BJ (cell line): ENCODE results near the gene PPP3CA. TPM values are rescaled to one million over a fixed set of nuclear protein-coding genes. Genes with fewer than 3 reads are reported as not detected.

Experiments used
- CTCF ChIA-PET: fragments of 350-600 bp; formaldehyde crosslinking; extraction: SDS; loops from one replicate; lab custom pipeline; 2021; ENCODE audit warnings: antibody characterized with exemption, inconsistent platforms; lab: Yijun Ruan, JAX
- POLR2A ChIA-PET: fragments of 300-600 bp; sonication (Branson Sonifier 250); formaldehyde crosslinking; extraction: SDS; loops from one replicate; lab custom pipeline; 2021; ENCODE audit warnings: antibody characterized with exemption; lab: Charles Lee
- DNase-seq: peaks from one replicate; pipeline ENCODE4 v3.0.0-alpha.2; 2011; ENCODE audit warnings: low read depth
- H3K27me3 ChIP-seq: 2 replicates; pipeline ENCODE4 v1.6.0; 2011; ENCODE audit warnings: low read length; ENCODE audit not compliant: control insufficient read depth, insufficient read depth
- H3K36me3 ChIP-seq: 2 replicates; pipeline ENCODE4 v1.5.1; 2011; ENCODE audit warnings: low read length; ENCODE audit not compliant: control insufficient read depth, insufficient read depth
- H3K4me3 ChIP-seq: 2 replicates; pipeline ENCODE4 v1.5.1; 2011; ENCODE audit warnings: low read depth, mild to moderate bottlenecking, control low read depth, low read length
- CTCF ChIP-seq: IDR thresholded peaks from 2 replicates; pipeline ENCODE4 v1.5.1; 2011; ENCODE audit warnings: low read depth, mild to moderate bottlenecking, control low read depth, inconsistent platforms, low read length, moderate library complexity; ENCODE audit not compliant: insufficient read depth
- polyA plus RNA-seq: library from polyadenylated mRNA; depleted of rRNA; stranded (reverse); fragments of >200 nt; gene quantifications from 2 replicates; pipeline ENCODE4 v1.2.3, GENCODE V29; 2011

PPP3CA gene
- polyA plus RNA-seq, 1 experiment = 10.6 TPM

- Histone ChIP-seq H3K27me3 (no peaks in the 10 kb centered on the region), H3K4me3 (no peak overlapping the region), H3K36me3 (no peaks in the 10 kb centered on the region; the same call in 1 of the 2 replicates)
- CTCF ChIA-PET = no interaction called here
- POLR2A ChIA-PET = no interaction called here
- DNase-seq = no peak
- no peak for TF ChIP-seq CTCF
These were observed 168.6 kb downstream of the PPP3CA start for GRCh38 chr4:101178731-101179130.

GRCh38 chr4:101177154-101177553 is 170.2 kb downstream of the PPP3CA start:
- ChIA-PET POLR2A (no interaction called here), CTCF (no interaction called here)
- H3K4me3 ChIP-seq = no peak overlapping the region
- no peak for DNase-seq
- TF ChIP-seq CTCF = no peak
- H3K36me3 ChIP-seq = no peaks in the 10 kb centered on the region
- H3K27me3 ChIP-seq = no peaks in the 10 kb centered on the region

- ChIA-PET POLR2A (no interaction called here), CTCF (no interaction called here)
- Histone ChIP-seq H3K36me3 (no peaks in the 10 kb centered on the region), H3K4me3 (no peak overlapping the region), H3K27me3 (no peaks in the 10 kb centered on the region)
- no peak for TF ChIP-seq CTCF
- no peak for DNase-seq
These were observed 171.2 kb downstream of the PPP3CA start for GRCh38 chr4:101175896-101176676.

- ChIA-PET POLR2A (no interaction called here), CTCF (no interaction called here)
- H3K4me3 ChIP-seq = no peak overlapping the region
- no peak for DNase-seq
- no peak for TF ChIP-seq CTCF
- no peaks in the 10 kb centered on the region for H3K27me3 ChIP-seq
- no peaks in the 10 kb centered on the region for H3K36me3 ChIP-seq
These were observed 172.5 kb downstream of the PPP3CA start for GRCh38 chr4:101174679-101175345.

- DNase-seq = no peak
- POLR2A ChIA-PET = interaction anchor here (0.7 kb wide), 1 partner anchor 560 kb away, joined by 3 read pairs; no protein-coding TSS in a partner anchor
- no peak for TF ChIP-seq CTCF
- no peaks in the 10 kb centered on the region for H3K27me3 ChIP-seq
- no peaks in the 10 kb centered on the region for H3K36me3 ChIP-seq
- no peak overlapping the region for H3K4me3 ChIP-seq
- CTCF ChIA-PET = interaction anchor here (0.5 to 0.9 kb wide), 2 partner anchors 8 to 1172 kb away, joined by 3 to 4 read pairs; no protein-coding TSS in a partner anchor
These were observed 175.0 kb downstream of the PPP3CA start for GRCh38 chr4:101172369-101172768.
